ENCODE data around the gene LSS.
"Not testable (repeated sequence)": the region's sequence is repeated elsewhere in the genome, so short reads cannot be mapped to it uniquely, and the experiment has no call there.

The LSS gene

GRCh38 chr21:46202592-46203202 lies 25.9 kb downstream of the LSS start:
- DNase-seq: no peak

- not testable (repeated sequence) for DNase-seq
These were observed 27.4 kb downstream of the LSS start for GRCh38 chr21:46200877-46201803.

- no peak for DNase-seq
These were observed 28.9 kb downstream of the LSS start for GRCh38 chr21:46199436-46200373.

GRCh38 chr21:46196733-46197132 lies 31.8 kb downstream of the LSS start:
- DNase-seq: no peak

GRCh38 chr21:46195595-46196195 lies 32.9 kb downstream of the LSS start:
- no peak for DNase-seq

GRCh38 chr21:46194374-46195334 lies 33.9 kb downstream of the LSS start:
- no peak for DNase-seq

- DNase-seq: no peak
These were observed 34.7 kb downstream of the LSS start for GRCh38 chr21:46193829-46194373.

- DNase-seq: no peak
These were observed 36.6 kb downstream of the LSS start for GRCh38 chr21:46191686-46192575.

- DNase-seq: no peak
These were observed 37.3 kb downstream of the LSS start for GRCh38 chr21:46191257-46191685.

- no peak for DNase-seq
These were observed 38.0 kb downstream of the LSS start for GRCh38 chr21:46190491-46191131.

- no peak for DNase-seq
These were observed 38.5 kb downstream of the LSS start for GRCh38 chr21:46189959-46190490.

- peak in 1 of 2 experiments; percentile 72 for DNase-seq
These were observed 39.2 kb downstream of the LSS start for GRCh38 chr21:46189213-46189958.

- peak in 1 of 2 experiments; percentile 36 for DNase-seq
These were observed 40.1 kb downstream of the LSS start for GRCh38 chr21:46188226-46189212.

GRCh38 chr21:46187814-46188213 lies 40.8 kb downstream of the LSS start:
- no peak for DNase-seq

GRCh38 chr21:46187261-46187660 lies 41.3 kb downstream of the LSS start:
- DNase-seq: no peak

- DNase-seq: no peak
These were observed 42.9 kb downstream of the LSS start for GRCh38 chr21:46185716-46186115.
